ENCODE data around the gene LTN1. TPM values are rescaled to one million over a fixed set of nuclear protein-coding genes. Genes with fewer than 3 reads are reported as not detected.

LTN1 gene
- total and polyA plus RNA-seq, 5 experiments from 2014 or later: 12.0 to 30.5 (median 14.1) TPM

GRCh38 chr21:28982637-28983036, 10.0 kb downstream of the LTN1 start:
- Mint-ChIP-seq H3K4me1 (peaks cover 8 to 16% (median 12%) of the 10 kb centered on the region in 4 donors), H3K9me3 (no peaks in the 10 kb centered on the region), H3K27me3 (no peaks in the 10 kb centered on the region), H3K36me3 (peaks cover 0 to 91% (median 30%) of the 10 kb centered on the region in 3 donors), H3K27ac (peak overlapping the region in 4 of 10 donors; percentile 6 to 62 (median 19)), H3K4me3 (no peak overlapping the region)
- ATAC-seq: no peak
- POLR2A ChIA-PET: no interaction called here
- no peak for DNase-seq

- DNase-seq (no peak), ATAC-seq (no peak)
- Mint-ChIP-seq H3K9me3 (no peaks in the 10 kb centered on the region), H3K36me3 (peaks cover 5 to 87% (median 27%) of the 10 kb centered on the region in 3 donors), H3K27me3 (no peaks in the 10 kb centered on the region), H3K4me1 (peaks cover 13 to 25% (median 19%) of the 10 kb centered on the region in 4 donors), H3K4me3 (no peak overlapping the region), H3K27ac (peak overlapping the region in 1 of 10 donors; percentile 10)
- POLR2A ChIA-PET: no interaction called here
Measured at GRCh38 chr21:28979092-28979491, 13.6 kb downstream of the LTN1 start.

DNA sequence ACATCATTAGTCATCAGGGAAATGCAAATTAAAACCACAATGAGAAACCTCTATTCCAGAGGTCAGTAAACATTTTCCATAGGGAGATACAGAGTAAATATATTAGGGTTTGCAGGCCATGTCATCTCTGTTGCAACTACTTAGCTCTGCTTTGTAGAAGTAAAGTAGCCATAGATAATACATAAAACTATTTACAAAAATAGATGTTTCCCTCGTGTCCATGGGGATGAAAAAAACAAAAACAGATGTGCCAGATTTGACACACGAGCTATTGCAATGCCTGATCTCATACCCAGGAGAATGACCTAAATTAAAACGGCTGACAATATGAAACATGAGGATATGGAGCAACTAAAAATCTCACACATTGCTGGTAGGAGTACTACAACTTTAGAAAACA, 17.3 kb downstream of the LTN1 start:
- peaks cover 11 to 81% (median 15%) of the 10 kb centered on the region in 3 donors for H3K36me3 Mint-ChIP-seq
- peaks cover 11 to 29% (median 17%) of the 10 kb centered on the region in 4 donors for H3K4me1 Mint-ChIP-seq
- ATAC-seq (no peak), DNase-seq (no peak)
- POLR2A ChIA-PET: no interaction called here
- no peak overlapping the region for H3K4me3 Mint-ChIP-seq
- no peaks in the 10 kb centered on the region for H3K27me3 Mint-ChIP-seq
- peak overlapping the region in 2 of 10 donors; percentile 20 to 36 for H3K27ac Mint-ChIP-seq
- H3K9me3 Mint-ChIP-seq: no peaks in the 10 kb centered on the region

DNA sequence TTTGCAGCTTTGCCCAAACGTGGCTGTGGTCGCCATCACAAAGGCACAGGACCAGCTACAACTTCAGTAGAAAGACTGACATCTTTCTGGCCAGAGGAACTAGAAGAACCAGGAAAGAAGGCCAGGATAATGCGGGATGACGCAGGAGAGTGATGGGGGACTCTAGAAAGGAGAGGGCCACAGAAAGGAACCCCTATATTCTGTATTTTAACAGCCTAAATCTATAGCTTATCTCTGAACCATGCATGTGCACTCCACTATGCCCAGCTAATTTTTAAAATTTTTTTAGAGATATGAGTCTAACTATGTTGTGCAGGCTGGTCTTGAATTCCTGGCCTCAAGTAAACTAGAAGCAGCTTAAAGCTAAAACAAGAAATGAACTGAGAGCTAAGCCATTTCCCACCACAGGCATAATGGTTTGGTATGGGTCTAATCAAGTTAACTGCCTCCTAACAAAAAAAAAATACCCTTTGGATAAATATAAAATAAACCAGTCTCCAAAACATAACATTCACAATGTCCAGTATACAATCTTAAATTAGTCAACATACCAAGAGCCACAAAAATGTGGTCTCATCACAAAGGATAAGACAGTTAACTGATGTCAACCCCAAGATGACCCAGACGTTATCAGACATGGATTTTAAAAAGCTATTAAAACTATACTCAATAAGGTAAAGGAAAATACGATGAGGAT, 18.0 kb downstream of the LTN1 start:
- ATAC-seq (no peak), DNase-seq (no peak)
- Mint-ChIP-seq H3K27ac (peak overlapping the region in 2 of 10 donors; percentile 6 to 36), H3K27me3 (no peaks in the 10 kb centered on the region), H3K36me3 (peaks cover 11 to 82% (median 15%) of the 10 kb centered on the region in 3 donors), H3K9me3 (no peaks in the 10 kb centered on the region), H3K4me1 (peaks cover 11 to 29% (median 17%) of the 10 kb centered on the region in 4 donors), H3K4me3 (no peak overlapping the region)
- POLR2A ChIA-PET: interaction anchor here (1.4 kb wide), 1 partner anchor 28 kb away, joined by 4 read pairs; no protein-coding TSS in a partner anchor

DNA sequence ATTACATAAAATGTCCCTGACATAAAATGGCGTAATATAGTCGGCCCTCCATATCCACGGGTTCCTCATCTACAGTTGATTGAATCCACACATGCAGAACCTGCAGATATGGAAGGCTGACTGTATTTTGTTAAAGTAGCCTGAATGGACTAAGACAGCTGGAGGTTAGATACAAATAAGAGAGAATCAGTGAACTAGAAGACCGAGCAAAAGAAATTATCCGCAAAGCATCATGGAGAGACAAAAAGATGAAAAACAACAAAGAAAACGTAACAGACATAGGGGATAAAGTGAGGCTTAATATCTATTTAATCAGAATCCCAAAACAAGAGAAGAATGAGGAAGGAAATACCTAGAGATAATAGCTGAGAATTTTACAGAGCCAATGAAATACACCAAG, 20.3 kb downstream of the LTN1 start:
- H3K36me3 Mint-ChIP-seq: peaks cover 11 to 83% (median 17%) of the 10 kb centered on the region in 3 donors
- no peak for ATAC-seq
- POLR2A ChIA-PET: no interaction called here
- H3K4me1 Mint-ChIP-seq: peaks cover 7 to 24% (median 15%) of the 10 kb centered on the region in 4 donors
- no peak overlapping the region for H3K4me3 Mint-ChIP-seq
- H3K27ac Mint-ChIP-seq: peak overlapping the region in 1 of 10 donors; percentile 56
- DNase-seq: no peak
- H3K9me3 Mint-ChIP-seq: no peaks in the 10 kb centered on the region
- no peaks in the 10 kb centered on the region for H3K27me3 Mint-ChIP-seq

GRCh38 chr21:28971171-28971570, 21.5 kb downstream of the LTN1 start:
- H3K4me3 Mint-ChIP-seq: no peak overlapping the region
- no peak for DNase-seq
- peak overlapping the region in 1 of 10 donors; percentile 34 for H3K27ac Mint-ChIP-seq
- ATAC-seq: no peak
- peaks cover 11 to 87% (median 27%) of the 10 kb centered on the region in 3 donors for H3K36me3 Mint-ChIP-seq
- POLR2A ChIA-PET: no interaction called here
- H3K9me3 Mint-ChIP-seq: no peaks in the 10 kb centered on the region
- no peaks in the 10 kb centered on the region for H3K27me3 Mint-ChIP-seq
- H3K4me1 Mint-ChIP-seq: peaks cover 7 to 24% (median 16%) of the 10 kb centered on the region in 4 donors

DNA sequence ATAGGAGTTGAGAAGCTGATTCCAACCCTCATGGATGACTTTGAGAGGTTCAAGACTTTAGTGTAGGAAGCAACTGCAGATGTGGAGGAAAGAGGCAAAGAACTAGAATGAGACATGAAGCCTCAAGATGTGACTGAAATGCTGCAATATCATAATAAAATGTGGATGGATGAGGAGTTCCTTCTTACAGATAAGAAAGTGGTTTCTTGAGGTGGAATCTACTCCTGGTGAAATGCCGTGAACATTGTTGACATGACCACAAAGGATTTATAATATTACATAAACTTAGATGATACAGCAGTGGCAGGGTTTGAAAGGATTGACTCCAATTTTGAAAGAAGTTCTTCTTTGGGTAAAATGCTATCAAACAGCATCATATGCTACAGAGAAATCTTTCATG, 28.8 kb downstream of the LTN1 start:
- POLR2A ChIA-PET: no interaction called here
- Mint-ChIP-seq H3K4me3 (no peak overlapping the region), H3K36me3 (peaks cover 0 to 87% (median 33%) of the 10 kb centered on the region in 3 donors), H3K27me3 (no peaks in the 10 kb centered on the region), H3K9me3 (no peaks in the 10 kb centered on the region), H3K4me1 (peaks cover 0 to 5% (median 1%) of the 10 kb centered on the region in 4 donors), H3K27ac (no peak overlapping the region)
- DNase-seq (no peak), ATAC-seq (no peak)

- Mint-ChIP-seq H3K9me3 (no peaks in the 10 kb centered on the region), H3K36me3 (peaks cover 6 to 88% (median 36%) of the 10 kb centered on the region in 3 donors), H3K4me1 (peaks cover 0 to 5% (median 2%) of the 10 kb centered on the region in 4 donors), H3K27ac (peak overlapping the region in 2 of 10 donors; percentile 13 to 36), H3K4me3 (no peak overlapping the region), H3K27me3 (no peaks in the 10 kb centered on the region)
- POLR2A ChIA-PET: no interaction called here
- ATAC-seq (no peak), DNase-seq (no peak)
Measured at GRCh38 chr21:28962465-28962864, 30.2 kb downstream of the LTN1 start.

GRCh38 chr21:28961927-28962326, 30.8 kb downstream of the LTN1 start:
- no peaks in the 10 kb centered on the region for H3K27me3 Mint-ChIP-seq
- peak overlapping the region in 1 of 10 donors; percentile 36 for H3K27ac Mint-ChIP-seq
- POLR2A ChIA-PET: no interaction called here
- no peaks in the 10 kb centered on the region for H3K9me3 Mint-ChIP-seq
- no peak for DNase-seq
- H3K4me3 Mint-ChIP-seq: no peak overlapping the region
- peaks cover 0 to 5% (median 2%) of the 10 kb centered on the region in 4 donors for H3K4me1 Mint-ChIP-seq
- peaks cover 6 to 88% (median 32%) of the 10 kb centered on the region in 3 donors for H3K36me3 Mint-ChIP-seq
- no peak for ATAC-seq

- Mint-ChIP-seq H3K4me3 (no peak overlapping the region), H3K36me3 (peaks cover 6 to 87% (median 28%) of the 10 kb centered on the region in 3 donors), H3K9me3 (no peaks in the 10 kb centered on the region), H3K27ac (peak overlapping the region in 4 of 10 donors; percentile 7 to 49 (median 24)), H3K4me1 (peaks cover 0 to 5% (median under 1%) of the 10 kb centered on the region in 4 donors), H3K27me3 (no peaks in the 10 kb centered on the region)
- DNase-seq (no peak), ATAC-seq (no peak)
- POLR2A ChIA-PET: interaction anchor here (0.6 kb wide), 1 partner anchor 68 kb away, joined by 4 read pairs; no protein-coding TSS in a partner anchor
Measured at GRCh38 chr21:28960245-28960644, 32.4 kb downstream of the LTN1 start.

DNA sequence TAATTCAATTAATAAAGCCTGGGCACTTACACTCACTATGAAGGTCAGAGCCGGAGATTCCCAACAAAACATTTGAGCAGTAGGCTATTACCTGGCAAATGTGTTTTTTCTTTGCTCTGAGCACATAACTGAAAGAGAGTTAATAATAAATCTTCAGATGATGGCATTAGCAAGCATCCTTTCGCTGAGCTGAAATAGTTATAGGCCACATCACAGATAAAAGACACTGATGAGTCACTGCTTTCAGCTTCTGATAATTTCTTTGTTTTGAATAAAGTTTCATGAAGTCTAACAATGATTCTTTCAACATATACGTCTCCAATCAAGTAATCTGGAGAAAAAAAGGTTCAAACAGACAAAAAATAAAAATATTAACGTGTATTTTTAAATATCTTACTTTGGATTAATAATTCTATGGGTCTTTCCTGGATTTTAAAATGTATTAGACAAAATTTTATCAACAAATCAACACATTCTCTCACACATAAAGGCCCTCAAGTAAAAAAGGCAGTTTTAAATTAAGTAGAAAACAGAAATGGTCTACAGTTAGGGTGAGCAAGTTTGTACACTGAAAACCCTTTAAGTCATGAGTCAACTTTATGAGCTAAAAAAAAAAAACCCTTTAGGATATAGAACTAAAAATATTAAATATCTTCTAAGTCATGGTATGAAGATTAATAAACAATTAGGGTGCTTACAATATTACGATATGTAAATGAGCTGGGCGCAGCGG, 33.1 kb downstream of the LTN1 start:
- no peaks in the 10 kb centered on the region for H3K9me3 Mint-ChIP-seq
- H3K4me3 Mint-ChIP-seq: no peak overlapping the region
- ATAC-seq (no peak), DNase-seq (no peak)
- peak overlapping the region in 3 of 10 donors; percentile 24 to 62 (median 24) for H3K27ac Mint-ChIP-seq
- no peaks in the 10 kb centered on the region for H3K27me3 Mint-ChIP-seq
- POLR2A ChIA-PET: no interaction called here
- peaks cover 0 to 9% (median 3%) of the 10 kb centered on the region in 4 donors for H3K4me1 Mint-ChIP-seq
- H3K36me3 Mint-ChIP-seq: peaks cover 6 to 88% (median 28%) of the 10 kb centered on the region in 3 donors

DNA sequence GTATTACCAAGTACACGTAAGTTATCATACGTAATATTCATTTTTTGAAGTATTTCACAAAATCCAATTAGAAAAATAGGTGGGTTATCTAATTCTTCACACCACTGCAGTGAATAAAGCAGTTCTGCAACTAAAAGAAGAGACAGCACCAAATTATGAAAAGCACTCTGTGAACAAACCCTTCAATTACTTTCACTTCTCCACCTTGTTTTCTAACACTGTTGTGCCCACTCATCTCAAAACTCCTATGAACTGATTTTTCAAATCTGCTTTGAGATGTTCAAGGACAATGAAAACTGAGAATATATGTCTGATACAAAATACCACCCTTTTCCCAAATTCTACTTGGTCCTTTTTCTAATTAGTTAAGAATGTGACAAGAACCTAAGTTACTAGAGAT, 39.4 kb downstream of the LTN1 start:
- peaks cover 0 to 8% (median 2%) of the 10 kb centered on the region in 4 donors for H3K4me1 Mint-ChIP-seq
- no peak overlapping the region for H3K4me3 Mint-ChIP-seq
- H3K27me3 Mint-ChIP-seq: no peaks in the 10 kb centered on the region
- DNase-seq: no peak
- H3K27ac Mint-ChIP-seq: no peak overlapping the region
- peaks cover 6 to 85% (median 16%) of the 10 kb centered on the region in 3 donors for H3K36me3 Mint-ChIP-seq
- no peaks in the 10 kb centered on the region for H3K9me3 Mint-ChIP-seq
- POLR2A ChIA-PET: no interaction called here
- no peak for ATAC-seq

DNA sequence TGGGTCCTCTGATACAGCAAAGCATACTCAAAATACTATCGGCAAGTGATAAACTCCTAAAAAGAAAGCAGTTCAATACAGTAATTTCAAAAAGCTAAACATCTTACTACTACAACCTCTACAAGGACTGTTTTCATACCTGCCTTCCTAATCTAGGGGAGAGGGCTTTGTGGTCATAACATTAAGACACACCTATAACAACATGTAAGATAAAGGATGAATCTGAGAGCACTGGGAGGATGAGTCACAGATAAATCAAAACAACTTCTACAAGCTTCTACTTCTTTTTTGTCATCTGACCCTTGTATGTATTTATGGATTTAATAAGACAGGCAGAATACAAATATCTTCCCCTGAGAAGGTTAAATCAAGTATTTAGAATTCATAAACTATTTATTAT, 40.0 kb downstream of the LTN1 start:
- Mint-ChIP-seq H3K4me3 (no peak overlapping the region), H3K4me1 (peaks cover 0 to 8% (median 2%) of the 10 kb centered on the region in 4 donors), H3K36me3 (peaks cover under 1 to 83% (median 12%) of the 10 kb centered on the region in 3 donors), H3K27me3 (no peaks in the 10 kb centered on the region), H3K27ac (peak overlapping the region in 1 of 10 donors; percentile 33), H3K9me3 (no peaks in the 10 kb centered on the region)
- no peak for DNase-seq
- POLR2A ChIA-PET: no interaction called here
- no peak for ATAC-seq

Measured in naive thymus-derived CD8-positive, alpha-beta T cell (primary cell).